Activated CD8-positive, alpha-beta T cell treated with anti-CD3 and anti-CD28 coated beads for 36 hours (primary cell): Measurements from ENCODE around the gene COL4A1. TPM values are rescaled to one million over a fixed set of nuclear protein-coding genes. Genes with fewer than 3 reads are reported as not detected.

ENCODE experiments used
- ATAC-seq: fragments of 200-7000 bp; cut with Tn5 transposase; one replicate; pipeline ENCODE4 v1.10.0; 2021; ENCODE audit warnings: mild to moderate bottlenecking, moderate library complexity
- CTCF ChIA-PET: fragments of 350-600 bp; sonication (Branson Sonifier 250); formaldehyde crosslinking; loops from one replicate; lab custom pipeline; 2021; ENCODE audit warnings: antibody characterized with exemption; lab: Charles Lee
- POLR2A ChIA-PET: fragments of 350-600 bp; sonication (Branson Sonifier 250); formaldehyde crosslinking; loops from one replicate; lab custom pipeline; 2021; ENCODE audit warnings: antibody characterized with exemption; lab: Charles Lee
- DNase-seq: peaks from one replicate; pipeline ENCODE4 v3.0.0-alpha.2; 2020
- H3K27ac Mint-ChIP-seq: one replicate; pipeline ENCODE4 v1.8.0; 2021; ENCODE audit warnings: mild to moderate bottlenecking, mixed read lengths
- H3K27me3 Mint-ChIP-seq: one replicate; pipeline ENCODE4 v1.8.0; 2021; ENCODE audit warnings: mixed read lengths
- H3K36me3 Mint-ChIP-seq: one replicate; pipeline ENCODE4 v1.8.0; 2021; ENCODE audit warnings: low read depth, mixed read lengths
- H3K4me1 Mint-ChIP-seq: one replicate; pipeline ENCODE4 v1.8.0; 2021; ENCODE audit warnings: low read depth, mixed read lengths
- H3K4me3 Mint-ChIP-seq: one replicate; pipeline ENCODE4 v1.8.0; 2021; ENCODE audit warnings: mild to moderate bottlenecking, moderate library complexity, mixed read lengths
- H3K9me3 Mint-ChIP-seq: one replicate; pipeline ENCODE4 v1.8.0; 2021; ENCODE audit warnings: mixed read lengths
- intact Hi-C: fragments of 100-400 bp; cut with micrococcal nuclease; formaldehyde crosslinking; loops from one replicate; pipeline ENCODE4 v1.10.0; 2022
- total RNA-seq, 2 experiments: library from RNA; stranded (reverse); gene quantifications; one replicate each; pipeline ENCODE4 v1.2.3, GENCODE V29; 2021
- TF ChIP-seq, protein P1 (sequence below): fragments of 200-600 bp; IDR thresholded peaks from one replicate; pipeline ENCODE4 v1.8.0; 2022; ENCODE audit warnings: antibody characterized with exemption, mild to moderate bottlenecking

Gene COL4A1
- total RNA-seq, 2 experiments from 2014 or later, result not detected

DNA sequence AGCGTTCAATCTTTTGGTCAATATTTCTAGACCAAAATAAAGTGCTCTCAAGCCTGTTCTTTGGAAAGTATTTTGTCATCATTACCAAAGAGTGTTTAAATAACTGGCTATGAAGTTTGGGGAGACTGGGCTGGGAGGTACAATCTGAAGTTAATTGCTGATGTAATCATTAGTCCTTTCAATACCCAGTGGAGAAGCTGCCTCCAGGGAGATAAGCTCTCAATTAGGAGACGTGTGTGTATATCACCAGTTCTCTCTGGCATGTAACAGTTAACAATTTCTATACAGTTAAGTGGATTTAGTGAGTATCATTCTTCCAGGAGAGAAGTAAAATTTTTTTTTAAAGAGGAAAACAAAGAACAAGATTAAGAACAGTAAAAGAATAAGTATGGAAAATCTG is 1.4 kb downstream of the COL4A1 start:
- CTCF ChIA-PET, result no interaction called here
- intact Hi-C loops, result no loop called here
- H3K4me1 Mint-ChIP-seq, result no peaks in the 10 kb centered on the region
- ATAC-seq (no peak), DNase-seq (no peak)
- H3K9me3 Mint-ChIP-seq, result no peaks in the 10 kb centered on the region
- H3K4me3 Mint-ChIP-seq, result no peak overlapping the region
- TF ChIP-seq, protein P1, sequence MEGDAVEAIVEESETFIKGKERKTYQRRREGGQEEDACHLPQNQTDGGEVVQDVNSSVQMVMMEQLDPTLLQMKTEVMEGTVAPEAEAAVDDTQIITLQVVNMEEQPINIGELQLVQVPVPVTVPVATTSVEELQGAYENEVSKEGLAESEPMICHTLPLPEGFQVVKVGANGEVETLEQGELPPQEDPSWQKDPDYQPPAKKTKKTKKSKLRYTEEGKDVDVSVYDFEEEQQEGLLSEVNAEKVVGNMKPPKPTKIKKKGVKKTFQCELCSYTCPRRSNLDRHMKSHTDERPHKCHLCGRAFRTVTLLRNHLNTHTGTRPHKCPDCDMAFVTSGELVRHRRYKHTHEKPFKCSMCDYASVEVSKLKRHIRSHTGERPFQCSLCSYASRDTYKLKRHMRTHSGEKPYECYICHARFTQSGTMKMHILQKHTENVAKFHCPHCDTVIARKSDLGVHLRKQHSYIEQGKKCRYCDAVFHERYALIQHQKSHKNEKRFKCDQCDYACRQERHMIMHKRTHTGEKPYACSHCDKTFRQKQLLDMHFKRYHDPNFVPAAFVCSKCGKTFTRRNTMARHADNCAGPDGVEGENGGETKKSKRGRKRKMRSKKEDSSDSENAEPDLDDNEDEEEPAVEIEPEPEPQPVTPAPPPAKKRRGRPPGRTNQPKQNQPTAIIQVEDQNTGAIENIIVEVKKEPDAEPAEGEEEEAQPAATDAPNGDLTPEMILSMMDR, result no peak
- POLR2A ChIA-PET, result no interaction called here
- peaks cover 61% of the 10 kb centered on the region for H3K27me3 Mint-ChIP-seq
- no peak overlapping the region for H3K27ac Mint-ChIP-seq
- H3K36me3 Mint-ChIP-seq, result no peaks in the 10 kb centered on the region

DNA sequence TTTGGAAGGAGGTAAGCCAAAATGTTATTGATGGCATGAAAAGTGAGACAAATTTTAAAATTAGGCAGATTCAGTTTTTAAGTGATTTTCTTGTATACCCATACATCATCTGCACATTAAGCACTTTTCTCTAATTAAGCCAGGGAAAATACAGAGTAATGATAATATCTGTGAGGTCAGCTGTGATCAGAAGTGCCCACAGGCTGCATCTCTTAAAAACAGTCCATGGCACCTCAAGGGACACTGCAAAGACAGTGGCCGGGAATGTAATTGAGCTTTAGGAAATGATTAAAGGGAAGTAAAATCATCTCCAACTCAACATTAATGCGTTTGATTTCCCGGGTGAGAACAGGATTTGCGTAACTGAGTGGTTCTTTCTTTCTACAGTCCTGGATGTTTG is 2.0 kb downstream of the COL4A1 start:
- no peak overlapping the region for H3K4me3 Mint-ChIP-seq
- no peaks in the 10 kb centered on the region for H3K36me3 Mint-ChIP-seq
- no peaks in the 10 kb centered on the region for H3K4me1 Mint-ChIP-seq
- H3K9me3 Mint-ChIP-seq, result no peaks in the 10 kb centered on the region
- CTCF ChIA-PET, result no interaction called here
- TF ChIP-seq, protein P1, result no peak
- no peak for ATAC-seq
- no peak for DNase-seq
- intact Hi-C loops, result no loop called here
- peaks cover 61% of the 10 kb centered on the region for H3K27me3 Mint-ChIP-seq
- POLR2A ChIA-PET, result no interaction called here
- no peak overlapping the region for H3K27ac Mint-ChIP-seq

DNA sequence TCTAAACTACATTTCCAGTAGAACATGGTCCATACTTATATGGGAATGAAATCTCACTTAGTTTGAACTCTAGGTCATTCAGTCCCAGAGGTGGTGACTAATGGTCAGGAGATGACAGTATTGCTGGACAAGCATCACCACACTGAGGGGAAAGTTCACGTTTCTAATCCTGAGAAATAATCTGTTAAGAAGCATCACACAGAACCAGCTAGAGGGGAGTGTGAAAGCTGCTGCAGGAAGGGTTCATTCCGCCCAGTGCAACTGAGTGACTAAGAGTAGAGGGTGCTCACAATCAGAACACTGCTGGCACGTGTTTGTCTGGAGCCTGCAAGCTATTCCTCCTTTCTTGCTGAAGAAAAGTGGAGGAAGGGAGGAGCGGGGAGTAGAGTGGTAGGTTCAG is 2.7 kb downstream of the COL4A1 start:
- TF ChIP-seq, protein P1, result no peak
- no peaks in the 10 kb centered on the region for H3K9me3 Mint-ChIP-seq
- POLR2A ChIA-PET, result no interaction called here
- intact Hi-C loops, result no loop called here
- H3K27ac Mint-ChIP-seq, result no peak overlapping the region
- H3K4me3 Mint-ChIP-seq, result no peak overlapping the region
- DNase-seq (no peak), ATAC-seq (no peak)
- H3K27me3 Mint-ChIP-seq, result peaks cover 59% of the 10 kb centered on the region
- CTCF ChIA-PET, result no interaction called here
- no peaks in the 10 kb centered on the region for H3K4me1 Mint-ChIP-seq
- no peaks in the 10 kb centered on the region for H3K36me3 Mint-ChIP-seq

DNA sequence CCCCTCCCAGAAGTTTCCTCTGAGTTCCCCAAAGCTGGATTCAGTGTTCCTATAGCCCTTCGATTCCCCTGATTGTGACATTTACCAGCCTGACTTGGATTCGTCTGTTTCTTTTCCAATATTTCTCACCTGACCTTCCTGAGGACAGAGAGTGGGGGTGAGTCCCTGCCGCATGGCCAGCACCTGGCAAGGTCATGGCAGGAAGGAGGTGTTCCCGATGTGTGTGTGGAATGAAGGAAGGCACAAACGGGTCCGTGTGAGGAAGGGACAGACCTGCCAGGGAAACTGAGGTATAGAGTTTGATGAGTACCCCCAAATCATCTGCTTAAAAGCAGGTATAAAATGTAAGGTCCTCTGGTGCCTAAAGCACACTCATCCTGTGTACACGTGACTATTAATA is 3.3 kb downstream of the COL4A1 start:
- CTCF ChIA-PET, result no interaction called here
- peaks cover 55% of the 10 kb centered on the region for H3K27me3 Mint-ChIP-seq
- H3K9me3 Mint-ChIP-seq, result no peaks in the 10 kb centered on the region
- intact Hi-C loops, result no loop called here
- no peak for DNase-seq
- TF ChIP-seq, protein P1, result no peak
- H3K4me1 Mint-ChIP-seq, result peaks cover 3% of the 10 kb centered on the region
- H3K4me3 Mint-ChIP-seq, result no peak overlapping the region
- ATAC-seq, result no peak
- H3K36me3 Mint-ChIP-seq, result no peaks in the 10 kb centered on the region
- POLR2A ChIA-PET, result no interaction called here
- no peak overlapping the region for H3K27ac Mint-ChIP-seq

DNA sequence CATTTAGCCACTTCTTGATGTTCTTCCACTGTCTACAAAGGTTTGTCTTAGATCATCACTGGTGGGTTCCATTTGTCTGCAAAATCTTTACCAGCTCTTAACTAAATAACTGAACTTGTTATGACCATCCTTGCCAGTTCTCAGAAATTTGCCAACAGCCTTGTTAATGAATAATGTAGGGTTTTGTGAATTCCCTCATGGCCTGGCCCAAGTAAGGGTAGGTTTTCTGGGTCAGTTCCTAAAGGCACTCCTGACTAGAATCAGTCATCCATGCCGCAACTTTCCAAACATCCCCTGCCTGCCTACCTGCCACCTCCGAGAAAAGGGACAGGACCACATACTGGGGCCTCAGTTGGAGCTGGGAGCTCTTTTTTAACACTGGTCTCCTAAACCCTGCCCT is 4.0 kb downstream of the COL4A1 start:
- intact Hi-C loops, result no loop called here
- H3K4me3 Mint-ChIP-seq, result no peak overlapping the region
- CTCF ChIA-PET, result no interaction called here
- DNase-seq (no peak), ATAC-seq (no peak)
- no peaks in the 10 kb centered on the region for H3K36me3 Mint-ChIP-seq
- POLR2A ChIA-PET, result no interaction called here
- H3K27ac Mint-ChIP-seq, result no peak overlapping the region
- TF ChIP-seq, protein P1, result no peak
- peaks cover 5% of the 10 kb centered on the region for H3K4me1 Mint-ChIP-seq
- H3K27me3 Mint-ChIP-seq, result peaks cover 54% of the 10 kb centered on the region
- no peaks in the 10 kb centered on the region for H3K9me3 Mint-ChIP-seq
